ENCODE measurements around the gene NOTCH1.

Gene NOTCH1

DNA sequence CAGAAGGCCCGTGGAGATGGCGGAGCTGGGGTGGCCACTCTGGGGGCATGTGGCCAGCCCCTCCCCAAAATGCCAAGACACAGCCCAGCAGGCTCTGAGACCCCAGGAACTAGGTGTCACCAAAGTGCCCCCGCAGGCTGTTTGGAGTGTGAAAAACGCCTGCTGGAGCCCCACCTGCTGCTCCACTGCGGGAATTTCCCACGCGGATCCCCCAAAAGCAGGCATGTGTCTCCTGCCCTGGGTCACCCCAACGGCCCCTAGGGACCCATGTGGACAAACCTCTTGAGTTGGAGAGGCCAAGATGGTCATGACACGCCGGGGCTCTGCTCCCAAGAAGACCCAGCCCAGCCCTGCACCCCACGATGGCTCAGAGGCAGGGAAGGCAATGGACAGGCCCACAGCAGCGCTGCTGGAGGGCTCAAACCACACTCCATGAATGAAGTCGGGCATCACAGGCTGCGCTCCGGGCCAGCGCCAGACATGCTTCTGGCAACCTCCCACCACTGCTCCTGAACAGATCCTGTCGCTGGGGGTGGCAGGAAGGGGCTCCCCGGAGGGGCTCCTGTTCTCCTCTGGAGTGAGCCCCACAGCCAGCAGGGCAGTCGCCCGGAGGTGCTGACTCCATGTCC is 15.3 kb downstream of the NOTCH1 start:
- DNase-seq, result no peak

DNA sequence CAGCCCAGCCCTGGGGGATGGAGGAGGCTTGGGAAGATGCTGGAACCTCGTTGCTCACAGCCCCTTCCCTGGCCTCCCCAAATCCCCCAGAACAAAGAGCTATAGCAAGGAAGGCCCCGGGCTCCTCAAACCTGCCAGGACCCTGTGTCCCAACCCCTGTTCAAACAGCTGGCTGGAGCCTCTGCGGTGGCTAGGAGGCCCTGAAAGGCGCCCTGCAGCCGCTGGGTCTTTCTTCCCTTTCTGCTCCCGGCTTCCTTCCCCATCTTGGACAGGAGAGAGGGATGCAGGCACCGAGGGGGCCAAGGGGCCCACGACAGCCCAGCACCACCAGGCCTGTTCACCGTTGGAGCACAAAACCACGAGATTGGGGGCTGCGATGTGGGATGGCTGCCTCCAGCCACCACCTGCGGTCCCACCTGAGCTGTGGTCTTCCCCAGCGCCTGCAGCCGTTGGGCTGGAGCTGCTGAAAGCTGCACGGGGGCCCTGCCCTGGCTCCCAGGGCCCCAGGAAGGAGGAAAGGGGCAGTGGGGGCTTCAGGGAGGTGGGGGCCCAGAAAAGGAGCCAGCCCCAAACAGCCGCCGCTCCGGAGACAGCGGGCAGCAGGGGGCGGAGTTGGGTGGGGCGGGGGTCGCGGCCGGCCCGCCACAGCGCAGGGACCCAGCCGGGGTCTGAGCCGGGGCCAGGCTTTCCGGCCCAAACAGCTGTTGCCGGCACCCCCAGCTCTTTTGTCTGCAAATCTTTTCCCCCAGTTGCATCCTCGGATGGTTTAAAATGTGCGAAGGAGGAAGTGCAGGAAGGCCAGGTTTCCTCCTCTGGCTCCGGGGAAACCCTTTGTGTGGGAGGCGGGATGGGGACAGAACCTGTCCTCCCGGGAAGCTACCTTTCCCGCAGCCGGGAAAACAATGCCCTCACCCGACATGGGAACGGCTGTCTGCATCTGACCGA is 16.1 kb downstream of the NOTCH1 start:
- DNase-seq, result no peak

DNA sequence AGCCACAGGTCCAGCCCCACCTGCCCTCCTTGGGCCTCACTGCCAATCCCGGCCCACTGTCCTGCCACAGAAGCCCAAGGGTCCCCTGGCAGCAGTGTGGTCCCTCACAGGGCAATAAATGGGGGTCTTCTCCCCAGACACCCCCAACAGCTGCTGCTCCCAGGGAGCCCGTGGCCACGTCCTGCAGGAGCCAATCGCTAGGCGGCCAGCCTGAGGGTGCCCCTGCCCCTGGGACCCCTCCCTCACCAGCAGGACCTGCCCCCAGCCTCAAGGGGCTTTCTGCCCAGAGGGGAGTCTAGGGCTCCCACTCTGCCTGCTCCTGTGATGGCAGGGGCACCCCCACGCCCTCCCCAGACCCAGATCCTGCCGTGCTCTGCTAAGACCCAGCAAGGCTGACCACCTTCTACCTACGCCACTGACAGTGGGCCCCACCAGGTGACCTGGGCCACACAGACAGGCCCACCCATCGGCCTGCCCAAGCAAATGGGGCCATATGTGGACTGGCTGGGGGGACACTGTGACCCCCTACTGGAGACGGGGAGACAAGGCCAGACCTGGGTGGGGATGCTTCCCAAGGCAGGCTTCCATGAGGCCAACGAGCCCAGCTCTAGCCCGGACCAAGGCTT is 17.0 kb downstream of the NOTCH1 start:
- DNase-seq, result no peak

DNA sequence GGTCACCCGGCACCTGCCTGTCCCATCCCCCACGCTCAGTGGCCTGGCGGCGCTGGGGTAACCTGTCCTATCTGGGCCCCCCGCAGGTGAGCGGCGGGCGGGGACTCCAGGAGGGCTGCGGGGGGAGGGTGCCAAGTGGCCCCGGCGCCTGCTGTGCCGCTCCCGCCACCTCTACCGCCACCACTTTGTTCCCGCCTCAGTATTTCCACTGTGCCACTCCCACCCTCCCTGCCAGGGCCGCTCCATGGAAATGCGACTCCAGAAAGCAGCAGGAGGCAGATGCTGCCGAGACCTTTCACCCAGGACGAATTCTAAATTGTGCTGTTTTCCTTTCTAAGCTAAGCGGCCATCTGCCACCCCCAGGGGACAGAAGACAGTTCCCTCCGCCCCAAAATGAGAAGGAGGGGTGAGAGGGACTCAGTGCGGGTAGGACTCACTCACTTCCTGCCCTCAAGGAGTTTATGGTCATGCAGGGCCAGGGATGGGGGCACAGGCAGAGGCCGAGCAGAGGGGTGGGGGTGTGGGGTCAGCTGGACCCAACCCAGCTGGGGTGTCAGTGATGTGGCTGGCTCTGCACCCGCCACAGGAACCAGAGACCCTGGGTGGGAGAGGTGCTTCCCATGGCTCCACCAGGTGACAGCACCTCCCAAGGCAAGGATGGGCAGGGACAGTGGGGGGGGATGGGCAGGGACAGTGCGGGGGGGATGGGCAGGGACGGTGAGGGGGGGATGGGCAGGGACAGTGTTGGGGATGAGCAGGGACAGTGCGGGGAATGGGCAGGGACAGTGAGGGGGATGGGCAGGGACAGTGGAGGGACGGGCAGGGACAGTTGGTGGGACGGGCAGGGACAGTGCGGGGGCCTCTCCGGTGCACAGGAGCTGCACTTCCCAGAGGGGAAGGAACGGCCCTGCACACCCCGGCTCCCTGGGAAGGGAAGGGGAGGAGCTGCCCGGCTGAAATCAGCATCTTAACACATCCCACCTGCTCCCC is 17.8 kb downstream of the NOTCH1 start:
- DNase-seq, result no peak

DNA sequence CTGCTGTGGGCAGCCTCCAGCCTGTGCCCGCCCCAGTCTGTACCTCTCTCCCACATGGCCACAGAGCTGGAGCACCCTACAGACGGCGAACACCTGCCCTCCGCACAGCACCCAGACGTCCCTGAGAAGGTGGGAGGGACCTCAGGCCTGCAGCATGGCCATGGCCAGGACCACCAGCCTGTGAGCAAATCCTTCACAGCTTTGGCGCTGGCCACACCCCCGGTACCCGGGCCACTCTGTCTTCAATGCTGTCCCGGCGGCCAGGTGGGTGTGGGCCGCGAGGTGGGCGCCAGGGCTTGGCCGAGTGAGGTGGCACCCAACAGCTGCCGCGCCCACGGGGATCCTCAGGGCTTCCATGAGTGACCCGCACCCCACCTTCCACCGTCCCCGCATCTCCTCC is 18.7 kb downstream of the NOTCH1 start:
- DNase-seq, result no peak

DNA sequence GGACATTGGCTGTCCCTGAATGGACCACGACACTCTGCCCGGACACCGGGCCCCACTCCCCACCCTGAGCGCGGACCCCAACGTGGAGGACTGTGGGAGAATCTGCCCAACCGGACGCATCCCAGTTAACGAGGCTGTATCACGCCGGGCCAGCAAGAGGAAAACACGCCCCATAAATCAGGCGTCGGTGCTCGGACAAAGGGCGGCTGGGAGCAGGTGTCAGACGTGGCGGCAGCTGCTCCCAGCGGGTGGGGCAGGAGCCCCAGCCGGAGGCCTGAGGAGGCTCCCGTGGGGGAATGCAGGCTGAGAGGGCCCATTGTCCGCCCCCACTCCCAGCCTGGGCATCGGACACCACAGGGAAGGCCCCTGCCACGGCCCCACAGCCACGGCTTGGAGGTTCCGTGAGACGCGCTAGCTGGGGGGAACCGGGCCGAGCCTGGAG is 19.2 kb downstream of the NOTCH1 start:
- no peak for DNase-seq

DNA sequence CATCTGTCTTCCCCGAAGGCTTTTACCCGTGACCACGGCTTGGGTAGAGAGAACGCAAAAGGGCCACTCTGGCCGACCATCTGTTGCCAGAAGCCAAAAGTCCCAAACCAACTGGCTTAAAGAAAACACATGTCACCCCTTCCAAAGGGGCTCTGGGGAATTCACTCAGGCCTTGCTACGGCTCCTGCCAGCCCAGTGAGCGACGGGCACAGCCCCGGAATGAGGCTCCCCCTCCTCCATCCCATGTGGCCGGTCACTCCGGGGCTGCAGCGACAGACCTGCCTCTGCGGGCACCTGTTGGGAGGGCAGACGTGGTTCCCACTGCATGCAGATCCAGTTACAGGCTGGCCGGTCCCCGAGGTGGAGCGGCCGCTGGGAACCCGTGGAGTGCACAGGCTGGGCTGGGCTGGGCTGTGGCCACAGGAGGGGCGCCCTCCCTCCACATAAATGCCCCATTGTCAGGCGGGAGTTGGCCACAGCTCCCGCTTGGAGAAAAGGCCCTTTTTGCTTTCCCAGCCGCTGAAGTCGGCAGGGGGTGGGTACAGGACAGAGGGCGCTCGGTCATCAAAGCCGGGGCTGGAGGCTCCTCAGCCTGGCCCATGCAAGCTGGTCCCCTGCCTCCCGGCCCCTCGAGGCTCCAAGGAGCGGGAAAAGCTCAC is 19.9 kb downstream of the NOTCH1 start:
- DNase-seq, result no peak

DNA sequence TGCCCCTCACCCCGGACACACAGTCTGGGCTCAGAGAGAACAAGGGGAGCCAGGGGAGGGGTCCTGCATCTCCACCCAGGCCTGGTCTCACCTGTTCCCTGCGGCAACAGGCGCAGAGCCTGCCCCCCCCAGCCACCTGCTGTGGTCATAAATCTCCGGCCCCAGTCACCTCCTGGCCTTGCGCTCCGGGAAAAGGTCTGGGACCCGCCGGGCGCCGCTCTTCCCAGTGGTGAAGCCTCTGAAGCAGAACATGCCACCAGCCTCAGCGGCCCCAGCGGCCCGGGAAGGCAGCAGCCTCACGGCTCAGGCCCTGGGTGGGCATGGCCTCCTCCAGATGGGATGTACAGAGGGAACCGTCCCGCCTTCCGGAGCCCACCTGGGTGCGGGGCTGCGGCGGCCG is 20.6 kb downstream of the NOTCH1 start:
- no peak for DNase-seq

DNA sequence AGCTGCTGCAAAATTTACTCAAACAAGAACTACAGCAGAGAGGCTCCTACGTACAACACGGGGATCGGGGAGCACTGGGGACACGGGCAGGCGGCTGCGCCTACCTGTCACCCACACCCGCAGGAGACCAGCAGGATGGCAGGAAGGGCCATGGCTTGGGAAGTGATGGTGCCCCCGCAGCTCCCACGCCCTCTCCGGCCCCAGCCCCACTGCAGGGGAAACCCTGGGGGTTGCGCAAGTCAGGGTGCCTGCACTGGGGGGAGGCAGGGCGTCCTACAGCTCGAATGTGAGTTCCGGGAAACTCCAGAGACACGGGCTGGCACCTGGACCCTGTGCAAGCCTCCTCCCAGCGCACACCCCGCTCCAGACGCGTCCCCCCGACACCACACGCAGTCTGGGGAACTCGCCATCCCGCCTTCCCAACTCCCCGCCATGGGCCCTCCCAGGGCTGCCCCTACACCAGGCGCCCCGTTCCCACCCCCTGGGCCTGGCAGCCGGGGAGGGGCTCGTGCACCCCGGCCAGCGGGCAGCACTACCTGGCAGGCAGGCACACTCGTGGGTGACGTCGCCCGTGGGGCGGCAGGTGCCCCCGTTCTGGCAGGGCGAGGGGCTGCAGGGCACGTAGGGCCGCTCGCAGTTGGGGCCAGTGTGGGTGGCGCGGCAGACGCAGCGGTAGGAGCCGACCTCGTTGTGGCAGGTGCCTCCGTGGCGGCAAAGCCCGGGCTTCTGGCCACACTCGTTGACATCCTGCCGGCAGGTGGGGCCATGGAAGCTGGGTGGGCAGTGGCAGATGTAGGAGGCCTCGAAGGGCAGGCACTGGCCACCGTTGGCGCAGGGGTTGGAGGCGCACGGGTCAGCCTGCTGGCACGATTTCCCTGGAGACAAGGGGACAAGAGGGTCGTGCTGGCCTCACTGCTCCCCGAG is 23.3 kb downstream of the NOTCH1 start:
- no peak for DNase-seq

DNA sequence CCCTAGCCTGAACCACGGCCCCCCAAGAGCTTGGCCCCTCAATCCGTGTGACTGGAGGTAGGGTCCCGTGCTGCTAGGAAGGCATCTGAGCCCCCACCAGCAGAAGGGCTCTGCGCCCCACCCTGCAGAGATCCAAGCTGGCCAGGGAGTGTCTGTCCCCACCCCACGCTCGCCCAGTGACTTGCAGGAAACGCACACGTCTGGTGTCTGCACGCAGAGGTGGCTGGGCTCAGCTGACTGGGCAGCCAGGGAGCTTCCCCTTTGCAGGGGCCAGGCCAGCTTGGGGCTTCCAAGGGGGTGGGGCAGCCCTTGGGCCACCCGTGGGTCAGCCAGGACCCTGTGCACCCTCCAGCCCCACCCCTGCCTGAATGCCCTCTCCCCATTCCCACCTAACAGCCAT is 24.3 kb downstream of the NOTCH1 start:
- DNase-seq, result no peak

DNA sequence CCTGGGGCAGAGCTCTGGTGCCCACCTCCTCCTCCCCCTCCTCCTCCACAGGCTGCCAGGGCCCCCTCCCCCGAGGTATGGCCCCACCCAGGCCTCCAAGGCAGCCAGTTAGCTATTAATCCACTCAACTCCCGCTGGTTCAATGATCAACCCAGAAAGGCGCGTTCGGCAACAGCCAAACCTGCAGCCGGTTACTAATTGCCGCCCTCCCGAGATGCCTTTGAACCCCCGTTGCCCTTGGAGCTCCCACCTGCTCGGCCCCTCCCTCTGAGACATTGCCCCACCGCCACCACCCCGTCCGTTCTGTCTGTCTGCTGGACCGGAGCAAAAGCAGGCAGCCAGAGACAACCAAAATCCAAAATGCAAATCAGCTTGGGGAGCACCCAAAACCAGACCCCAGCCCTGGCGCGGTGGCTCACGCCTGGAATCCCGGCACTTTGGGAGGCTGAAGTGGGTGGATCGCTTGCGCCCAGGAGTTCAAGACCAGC is 25.8 kb downstream of the NOTCH1 start:
- no peak for DNase-seq

DNA sequence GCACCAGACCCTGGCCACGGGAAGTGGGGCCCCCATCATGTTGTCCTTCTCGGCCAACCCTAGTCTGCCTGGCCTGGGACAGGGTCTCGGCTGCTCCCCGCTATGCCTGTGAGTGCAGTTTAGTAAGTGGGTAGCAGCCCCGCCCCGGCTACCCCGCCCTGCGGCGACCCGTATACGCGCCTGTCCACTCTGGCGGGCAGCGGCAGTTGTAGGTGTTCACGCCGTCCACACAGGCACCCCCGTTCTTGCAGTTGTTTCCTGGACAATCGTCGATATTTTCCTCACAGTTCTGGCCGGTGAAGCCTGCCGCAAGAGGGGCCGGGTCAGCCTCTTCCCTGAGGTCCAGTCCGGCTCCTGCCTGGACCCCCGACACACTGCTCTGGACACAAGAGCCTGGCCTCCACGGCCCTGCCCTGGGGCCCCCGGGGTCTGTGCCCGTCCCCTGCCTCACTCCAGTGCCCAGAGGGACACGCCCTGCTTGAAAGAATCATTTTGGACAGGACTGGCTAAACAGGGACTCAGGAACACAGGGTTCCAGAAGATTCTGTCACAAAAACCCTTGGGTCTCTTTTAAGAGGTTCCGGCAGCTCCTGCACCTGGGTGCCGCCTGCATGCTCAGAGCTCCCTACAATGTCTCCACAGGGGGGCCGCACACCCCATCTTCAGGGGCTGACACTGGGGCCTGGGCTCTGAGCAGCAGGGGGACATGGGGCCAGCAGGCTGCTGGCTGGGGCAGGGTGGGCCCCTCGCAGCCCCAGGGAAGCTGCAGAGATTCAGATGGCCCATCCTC is 26.4 kb downstream of the NOTCH1 start:
- DNase-seq, result no peak

DNA sequence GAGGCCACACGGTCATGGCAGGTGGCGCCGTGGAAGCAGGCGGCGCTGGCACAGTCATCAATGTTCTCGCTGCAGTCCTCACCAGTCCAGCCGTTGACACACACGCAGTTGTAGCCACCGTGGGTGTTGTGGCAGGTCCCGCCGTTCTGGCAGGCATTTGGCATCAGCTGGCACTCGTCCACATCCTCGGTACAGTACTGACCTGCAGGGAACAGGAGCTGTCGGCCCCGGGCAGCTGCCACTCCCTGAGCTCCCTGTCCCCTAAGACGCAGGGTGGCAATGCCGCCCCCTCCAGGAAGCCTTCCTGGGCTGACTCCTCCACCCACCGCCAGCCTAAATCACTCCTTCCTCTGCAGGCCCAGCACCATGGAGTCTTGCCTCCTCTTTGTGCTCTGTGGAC is 27.2 kb downstream of the NOTCH1 start:
- no peak for DNase-seq

DNA sequence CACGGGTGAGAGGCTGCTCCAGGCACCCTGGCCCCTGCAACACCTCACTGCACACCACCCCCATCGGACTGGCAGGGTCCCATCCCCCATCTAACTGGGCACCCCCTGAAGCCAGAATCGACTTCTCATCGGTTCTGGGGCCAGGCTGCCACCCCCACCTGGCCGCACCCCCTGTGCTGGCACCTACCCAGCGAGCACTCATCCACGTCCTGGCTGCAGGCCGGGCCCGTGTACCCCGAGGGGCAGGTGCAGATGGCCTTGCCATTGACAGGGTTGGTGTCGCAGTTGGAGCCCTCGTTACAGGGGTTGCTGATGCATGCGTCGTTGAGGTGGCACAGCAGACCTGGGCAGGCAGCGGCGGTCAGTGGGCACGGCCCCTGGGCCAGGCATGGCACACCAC is 27.9 kb downstream of the NOTCH1 start:
- DNase-seq, result no peak

DNA sequence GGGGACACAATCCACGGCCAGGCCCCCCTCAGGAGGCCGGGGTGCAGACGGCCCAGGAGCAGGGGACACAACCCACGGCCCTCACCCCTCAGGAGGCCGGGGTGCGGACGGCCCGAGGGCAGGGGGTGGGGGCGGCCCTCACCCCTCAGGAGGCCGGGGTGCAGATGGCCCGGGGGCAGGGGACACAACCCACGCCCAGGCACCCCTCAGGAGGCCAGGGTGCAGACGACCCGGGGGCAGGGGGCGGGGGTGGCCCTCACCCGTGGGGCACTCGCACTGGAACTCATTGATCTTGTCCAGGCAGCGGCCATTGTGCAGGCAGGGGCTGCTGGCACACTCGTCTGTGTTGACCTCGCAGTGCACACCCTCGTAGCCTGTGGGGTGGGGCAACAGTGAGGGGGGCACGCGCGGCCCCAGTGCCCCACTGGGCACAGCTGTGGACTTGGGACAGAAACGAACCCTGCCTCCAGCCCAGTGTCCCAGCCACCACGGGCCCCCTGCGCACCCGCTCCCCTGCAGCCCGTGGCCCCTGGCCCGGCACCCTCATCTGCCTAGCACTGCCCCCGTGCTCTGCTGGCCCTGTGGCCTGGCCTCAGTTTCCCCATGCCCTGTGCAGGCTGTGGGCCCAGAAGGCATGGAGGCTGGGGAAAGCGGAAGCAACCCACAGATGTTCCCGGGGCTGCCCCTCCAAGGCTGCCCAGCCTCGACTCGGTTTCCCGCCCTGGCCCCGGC is 28.7 kb downstream of the NOTCH1 start:
- DNase-seq, result no peak

DNA sequence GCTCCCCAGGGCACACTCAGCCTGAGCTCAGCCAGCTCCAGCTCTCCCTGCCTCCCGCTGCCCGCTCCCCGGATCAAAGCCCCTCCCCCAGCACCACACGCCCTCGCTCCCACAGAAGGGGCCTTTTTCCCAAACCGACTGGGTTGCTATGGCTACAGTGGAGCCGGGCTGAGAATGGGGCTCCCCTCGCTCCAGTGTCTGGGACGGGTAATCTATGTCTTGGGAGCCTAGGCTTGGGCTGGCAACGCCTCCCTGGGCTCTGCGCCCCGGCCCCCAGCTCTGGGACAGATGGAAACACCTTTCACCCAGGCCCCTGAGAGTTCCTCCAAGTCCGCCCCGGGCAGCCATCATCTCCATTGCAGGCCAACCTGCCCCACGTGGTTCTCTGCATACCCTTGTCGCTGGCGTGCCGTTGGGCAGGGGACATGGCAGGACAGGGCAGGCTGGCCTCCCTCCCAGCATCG is 29.6 kb downstream of the NOTCH1 start:
- no peak for DNase-seq

DNA sequence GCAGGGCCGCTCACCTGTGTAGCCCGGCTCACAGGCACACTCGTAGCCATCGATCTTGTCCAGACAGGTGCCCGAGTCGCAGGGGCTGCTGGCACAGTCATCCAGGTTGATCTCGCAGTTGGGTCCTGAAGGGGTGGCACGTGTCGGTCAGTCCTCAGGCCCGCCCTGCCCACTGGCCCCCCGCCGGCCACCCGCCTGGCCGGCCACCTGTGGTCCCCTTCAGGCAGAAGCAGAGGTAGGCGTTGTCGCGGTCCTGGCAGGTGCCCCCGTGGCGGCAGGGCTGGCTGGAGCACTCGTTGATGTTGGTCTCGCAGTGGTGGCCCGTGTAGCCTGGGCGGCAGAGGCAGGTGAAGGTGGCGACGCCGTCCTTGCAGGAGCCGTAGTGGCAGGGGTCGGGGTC is 30.6 kb downstream of the NOTCH1 start:
- DNase-seq, result no peak

DNA sequence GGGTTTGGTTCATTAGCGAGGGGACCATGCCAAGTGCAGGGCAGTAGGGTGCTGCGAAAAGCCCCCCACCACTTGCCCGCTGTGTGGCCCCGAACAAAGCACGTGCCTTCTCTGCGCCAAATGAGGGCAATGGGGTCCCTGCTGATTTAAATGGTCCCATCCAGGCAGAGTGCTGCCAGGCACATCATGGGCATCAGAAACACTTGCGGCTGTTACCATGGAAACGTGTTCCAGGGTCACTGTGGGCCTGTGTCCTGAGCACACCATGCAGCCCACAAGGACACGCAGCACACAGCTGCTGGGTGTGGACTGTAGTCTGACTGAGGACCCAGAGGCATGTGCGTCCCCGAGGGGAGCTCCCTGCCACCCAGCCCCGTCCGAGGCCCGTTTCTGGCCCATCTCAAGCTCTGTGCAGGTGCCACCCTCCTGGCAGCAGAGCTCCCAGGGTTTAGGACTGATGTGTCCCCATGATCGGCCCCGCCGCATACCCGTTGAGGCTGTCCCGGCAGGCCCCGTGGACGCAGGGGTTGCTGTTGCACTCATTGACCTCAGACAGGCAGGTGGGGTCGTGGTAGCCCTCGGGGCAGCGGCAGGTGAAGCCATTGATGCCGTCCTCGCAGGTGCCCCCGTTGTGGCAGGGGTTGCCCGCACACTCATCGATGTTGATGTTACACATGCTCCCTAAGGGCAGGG is 31.7 kb downstream of the NOTCH1 start:
- DNase-seq, result no peak

All from NCI-H2081 treated with DMSO at 0.1 percent for 48 hours (cell line).